GM12874 (cell line): Measurements from ENCODE around the gene CCDC178.

Experiments used
- CTCF ChIP-seq: IDR thresholded peaks from 2 replicates; pipeline ENCODE4 v1.5.1; 2011; ENCODE audit warnings: low read depth, mild to moderate bottlenecking, control low read depth, low read length, moderate library complexity; ENCODE audit not compliant: insufficient read depth

Gene CCDC178

GRCh38 chr18:33307520-33307919 lies 133.0 kb downstream of the CCDC178 start:
- no peak for TF ChIP-seq CTCF

- TF ChIP-seq CTCF, result no peak
Observed at GRCh38 chr18:33304277-33304676, 136.2 kb downstream of the CCDC178 start.

- no peak for TF ChIP-seq CTCF
Observed at GRCh38 chr18:33291539-33291938, 149.0 kb downstream of the CCDC178 start.

GRCh38 chr18:33288082-33288716 lies 152.3 kb downstream of the CCDC178 start:
- TF ChIP-seq CTCF, result no peak

- no peak for TF ChIP-seq CTCF
Observed at GRCh38 chr18:33282709-33283333, 157.7 kb downstream of the CCDC178 start.

GRCh38 chr18:33282142-33282541 lies 158.4 kb downstream of the CCDC178 start:
- no peak for TF ChIP-seq CTCF

- TF ChIP-seq CTCF, result no peak
Observed at GRCh38 chr18:33277431-33277830, 163.1 kb downstream of the CCDC178 start.
